ENCODE measurements around the gene CRYL1.

DNA sequence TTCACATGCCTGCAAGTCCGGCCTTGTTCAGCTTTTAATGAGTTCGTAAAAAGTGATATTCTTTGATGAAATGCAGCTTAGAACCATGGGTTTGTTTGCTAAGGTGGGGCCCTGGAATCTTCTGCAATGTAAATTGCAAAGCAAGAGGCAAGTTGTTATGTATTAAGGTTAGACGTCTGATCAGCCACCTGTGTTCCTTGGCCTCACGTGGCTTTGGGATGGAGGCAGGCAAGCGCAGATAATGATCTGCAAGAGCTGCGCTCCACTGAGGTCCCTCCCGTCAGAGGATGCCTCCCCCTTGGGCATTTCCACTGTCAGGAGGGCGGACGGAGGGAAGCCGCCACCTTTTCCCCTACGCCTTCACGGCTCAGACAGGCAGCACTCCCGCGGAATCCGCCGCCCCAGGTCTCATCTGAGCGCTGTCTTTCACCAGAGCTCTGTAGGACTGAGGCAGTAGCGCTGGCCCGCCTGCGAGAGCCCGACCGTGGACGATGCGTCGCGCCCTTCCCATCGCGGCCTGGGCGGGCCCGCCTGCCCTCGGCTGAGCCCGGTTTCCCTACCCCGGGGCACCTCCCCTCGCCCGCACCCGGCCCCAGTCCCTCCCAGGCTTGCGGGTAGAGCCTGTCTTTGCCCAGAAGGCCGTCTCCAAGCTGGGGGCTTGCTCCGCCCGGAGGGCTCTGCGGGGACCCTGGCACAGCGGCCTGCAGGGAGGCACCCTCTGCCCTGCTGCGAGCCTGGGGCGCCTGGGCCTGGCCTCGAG lies 110.9 kb downstream of the CRYL1 start:
- no peak for TF ChIP-seq CTCF (IDR thresholded peaks at IDR 0.05)
- TF ChIP-seq ZFX (IDR thresholded peaks at IDR 0.05; ENCODE audit: borderline replicate concordance): no peak
